DND-41 (cell line): ENCODE measurements around the gene TRIM46.
"Not testable (repeated sequence)": the region's sequence is repeated elsewhere in the genome, so short reads cannot be mapped to it uniquely, and the experiment has no call there.

ENCODE experiments used
- ATAC-seq: fragments of 200-7000 bp; cut with Tn5 transposase; 3 replicates; pipeline ENCODE4 v1.9.1; 2021; ENCODE audit warnings: low read depth; ENCODE audit not compliant: insufficient read depth
- DNase-seq: peaks from one replicate; pipeline ENCODE4 v3.0.0-alpha.2; 2020
- H2AFZ ChIP-seq: 2 replicates; pipeline ENCODE4 v1.6.0; 2012; ENCODE audit warnings: low read depth, low read length
- H3K27ac ChIP-seq: 2 replicates; pipeline ENCODE4 v1.5.1; 2012; ENCODE audit warnings: low read length, inconsistent platforms
- H3K27me3 ChIP-seq: fragments of 200-600 bp; sonication (generic); 2 replicates; pipeline ENCODE4 v1.6.0; 2012; ENCODE audit warnings: low read length, mild to moderate bottlenecking, inconsistent platforms; ENCODE audit not compliant: insufficient read depth, poor library complexity
- H3K36me3 ChIP-seq: 2 replicates; pipeline ENCODE4 v1.5.1; 2012; ENCODE audit warnings: low read length, inconsistent platforms; ENCODE audit not compliant: insufficient read depth
- H3K4me1 ChIP-seq: 2 replicates; pipeline ENCODE4 v1.5.1; 2012; ENCODE audit warnings: mild to moderate bottlenecking, low read length; ENCODE audit not compliant: insufficient read depth
- H3K4me2 ChIP-seq: 2 replicates; pipeline ENCODE4 v1.6.0; 2012; ENCODE audit warnings: mild to moderate bottlenecking, moderate library complexity, low read length, inconsistent platforms; ENCODE audit not compliant: insufficient read depth
- H3K4me3 ChIP-seq, 2 experiments: fragments of 200-600 bp in 1 of 2; shearing (Covaris generic) in 1 of 2; 2 replicates each; pipeline ENCODE4 v1.5.1; 2012 to 2016; ENCODE audit warnings: inconsistent platforms in 2 of 2, low read length in 2 of 2, mild to moderate bottlenecking in 2 of 2, low read depth in 1 of 2, moderate library complexity in 1 of 2
- H3K79me2 ChIP-seq: 2 replicates; pipeline ENCODE4 v1.6.0; 2012; ENCODE audit warnings: low read length, inconsistent platforms; ENCODE audit not compliant: insufficient read depth
- H3K9ac ChIP-seq: 2 replicates; pipeline ENCODE4 v1.6.0; 2012; ENCODE audit warnings: low read depth, mild to moderate bottlenecking, inconsistent platforms, low read length, moderate library complexity
- H3K9me3 ChIP-seq: 2 replicates; pipeline ENCODE4 v1.5.1; 2012; ENCODE audit warnings: low read length, moderate library complexity, mild to moderate bottlenecking, inconsistent platforms; ENCODE audit not compliant: insufficient read depth, severe bottlenecking
- H4K20me1 ChIP-seq: 2 replicates; pipeline ENCODE4 v1.6.0; 2012; ENCODE audit warnings: low read length; ENCODE audit not compliant: insufficient read depth
- EZH2 ChIP-seq: IDR thresholded peaks from 3 replicates; pipeline ENCODE4 v1.6.1; 2012; ENCODE audit warnings: borderline replicate concordance, low read depth, mild to moderate bottlenecking, moderate library complexity, low read length, inconsistent platforms; ENCODE audit not compliant: severe bottlenecking
- TF ChIP-seq, protein P1 (sequence below): IDR thresholded peaks from 2 replicates; pipeline ENCODE4 v1.5.1; 2012; ENCODE audit warnings: borderline replicate concordance, low read length, moderate library complexity, mild to moderate bottlenecking; ENCODE audit not compliant: poor library complexity, severe bottlenecking; ENCODE audit errors: extremely low read depth

Gene TRIM46

GRCh38 chr1:155166471-155167165, 7.0 kb upstream of the TRIM46 start:
- Histone ChIP-seq H2AFZ (no peak overlapping the region), H3K36me3 (peaks cover 23% of the 10 kb centered on the region), H3K9ac (no peak overlapping the region), H3K4me1 (peaks cover 21% of the 10 kb centered on the region), H3K79me2 (peaks cover 4% of the 10 kb centered on the region), H3K9me3 (no peaks in the 10 kb centered on the region), H3K27ac (no peak overlapping the region), H3K4me2 (no peak overlapping the region), H4K20me1 (peaks cover 3% of the 10 kb centered on the region; the same call in 1 of the 2 replicates), H3K4me3 (no peak overlapping the region), H3K27me3 (no peaks in the 10 kb centered on the region)
- ATAC-seq (peak; percentile 47; the same call in 2 of the 3 replicates), DNase-seq (peak; percentile 51)
- TF ChIP-seq, protein P1, sequence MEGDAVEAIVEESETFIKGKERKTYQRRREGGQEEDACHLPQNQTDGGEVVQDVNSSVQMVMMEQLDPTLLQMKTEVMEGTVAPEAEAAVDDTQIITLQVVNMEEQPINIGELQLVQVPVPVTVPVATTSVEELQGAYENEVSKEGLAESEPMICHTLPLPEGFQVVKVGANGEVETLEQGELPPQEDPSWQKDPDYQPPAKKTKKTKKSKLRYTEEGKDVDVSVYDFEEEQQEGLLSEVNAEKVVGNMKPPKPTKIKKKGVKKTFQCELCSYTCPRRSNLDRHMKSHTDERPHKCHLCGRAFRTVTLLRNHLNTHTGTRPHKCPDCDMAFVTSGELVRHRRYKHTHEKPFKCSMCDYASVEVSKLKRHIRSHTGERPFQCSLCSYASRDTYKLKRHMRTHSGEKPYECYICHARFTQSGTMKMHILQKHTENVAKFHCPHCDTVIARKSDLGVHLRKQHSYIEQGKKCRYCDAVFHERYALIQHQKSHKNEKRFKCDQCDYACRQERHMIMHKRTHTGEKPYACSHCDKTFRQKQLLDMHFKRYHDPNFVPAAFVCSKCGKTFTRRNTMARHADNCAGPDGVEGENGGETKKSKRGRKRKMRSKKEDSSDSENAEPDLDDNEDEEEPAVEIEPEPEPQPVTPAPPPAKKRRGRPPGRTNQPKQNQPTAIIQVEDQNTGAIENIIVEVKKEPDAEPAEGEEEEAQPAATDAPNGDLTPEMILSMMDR, result no peak
- TF ChIP-seq EZH2, result no peak

- H3K36me3 ChIP-seq, result peaks cover 23% of the 10 kb centered on the region
- H2AFZ ChIP-seq, result peak overlapping the region; percentile 40; the same call in 1 of the 2 replicates
- DNase-seq (peak; percentile 78), ATAC-seq (peak; percentile 81)
- H3K9me3 ChIP-seq, result no peaks in the 10 kb centered on the region
- peaks cover 3% of the 10 kb centered on the region; the same call in 1 of the 2 replicates for H4K20me1 ChIP-seq
- peaks cover 12% of the 10 kb centered on the region for H3K79me2 ChIP-seq
- no peaks in the 10 kb centered on the region for H3K27me3 ChIP-seq
- H3K4me1 ChIP-seq, result peaks cover 29% of the 10 kb centered on the region
- no peak overlapping the region for H3K9ac ChIP-seq
- H3K4me2 ChIP-seq, result peak overlapping the region; percentile 52
- H3K4me3 ChIP-seq, result peak overlapping the region in 1 of 2 experiments; percentile 23; a peak in 1 of 4 replicates
- H3K27ac ChIP-seq, result no peak overlapping the region
- TF ChIP-seq EZH2, result no peak
- TF ChIP-seq, protein P1, result peak; percentile 95
These were observed 6.2 kb upstream of the TRIM46 start for GRCh38 chr1:155167166-155168104.

DNA sequence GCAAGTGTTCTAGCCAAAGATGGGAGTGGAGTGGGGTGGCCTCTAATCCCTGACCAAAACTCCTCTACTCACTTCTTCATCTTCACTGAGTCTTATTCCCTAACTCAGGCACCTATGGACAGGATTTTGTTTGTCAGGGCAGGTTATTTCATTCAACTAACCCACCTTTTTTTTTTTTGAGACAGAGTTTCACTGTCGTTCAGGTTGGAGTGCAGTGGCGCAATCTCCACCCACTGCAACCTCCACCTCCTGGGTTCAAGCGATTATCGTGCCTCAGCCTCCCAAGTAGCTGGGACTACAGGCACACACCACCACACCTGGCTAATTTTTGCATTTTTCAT, 5.6 kb upstream of the TRIM46 start:
- not testable (repeated sequence) for ATAC-seq, H3K4me3 ChIP-seq

More for the DNA sequence above, 5.6 kb upstream of the TRIM46 start:
- H2AFZ ChIP-seq, H3K9me3 ChIP-seq, DNase-seq, H3K27me3 ChIP-seq, H3K27ac ChIP-seq, H4K20me1 ChIP-seq, H3K9ac ChIP-seq: not testable (repeated sequence)
- Histone ChIP-seq H3K4me1 (peaks cover 32% of the 10 kb centered on the region), H3K79me2 (peaks cover 18% of the 10 kb centered on the region), H3K36me3 (peaks cover 23% of the 10 kb centered on the region), H3K4me2 (peak overlapping the region; percentile 52)
